K562 (cell line): ENCODE data around the gene PIGL. TPM values are rescaled to one million over a fixed set of nuclear protein-coding genes. Genes with fewer than 3 reads are reported as not detected.

Experiments
- CBFB ChIP-seq: sonication (generic); formaldehyde crosslinking; IDR thresholded peaks from 2 replicates; pipeline ENCODE4 v1.4.0; 2020; ENCODE audit warnings: mild to moderate bottlenecking, missing genetic modification reagents
- FOXA1 ChIP-seq: fragments of 450-650 bp; IDR thresholded peaks from 2 replicates; pipeline ENCODE4 v1.6.1; 2016; ENCODE audit warnings: mild to moderate bottlenecking, borderline replicate concordance
- GTF2E2 ChIP-seq: fragments of 200-800 bp; sonication (Bioruptor generic); IDR thresholded peaks from 2 replicates; pipeline ENCODE4 v1.6.1; 2016; ENCODE audit warnings: missing genetic modification characterization, missing compliant biosample characterization
- HDAC8 ChIP-seq: fragments of 450-650 bp; IDR thresholded peaks from 2 replicates; pipeline ENCODE4 v1.6.1; 2016; ENCODE audit warnings: mild to moderate bottlenecking, missing genetic modification characterization, moderate library complexity, missing compliant biosample characterization
- IFI16 ChIP-seq: fragments of 250-450 bp; sonication (Bioruptor Pico); IDR thresholded peaks from 2 replicates; pipeline ENCODE4 v2.1.2; 2022; ENCODE audit warnings: mild to moderate bottlenecking, inconsistent platforms
- MECOM ChIP-seq: fragments of 250-450 bp; sonication (Bioruptor Pico); IDR thresholded peaks from 2 replicates; pipeline ENCODE4 v1.8.0; 2022; ENCODE audit warnings: inconsistent platforms
- PHF8 ChIP-seq: fragments of 200-600 bp; sonication (generic); IDR thresholded peaks from 2 replicates; pipeline ENCODE4 v1.6.1; 2012; ENCODE audit warnings: mixed run types, mild to moderate bottlenecking, inconsistent platforms, low read length, moderate library complexity, borderline replicate concordance
- SETDB1 ChIP-seq: IDR thresholded peaks from one replicate; pipeline ENCODE4 v1.6.1; 2012; ENCODE audit warnings: low read length, control low read depth, inconsistent platforms
- SIN3A ChIP-seq, 2 experiments: fragments of 150-350 bp in 1 of 2; IDR thresholded peaks; 2 replicates each; pipeline ENCODE4 v1.6.1; 2011 to 2016; ENCODE audit warnings: borderline replicate concordance in 2 of 2, low read depth in 2 of 2, low read length in 2 of 2, mild to moderate bottlenecking in 2 of 2, moderate library complexity in 2 of 2; ENCODE audit not compliant: control insufficient read depth in 1 of 2
- SREBF1 ChIP-seq: fragments of 150-350 bp; IDR thresholded peaks from 2 replicates; pipeline ENCODE4 v1.6.1; 2014; ENCODE audit warnings: antibody characterized with exemption, low read depth, low read length, borderline replicate concordance
- STAT5B ChIP-seq: fragments of 250-450 bp; sonication (Bioruptor Pico); IDR thresholded peaks from 2 replicates; pipeline ENCODE4 v1.8.0; 2021; ENCODE audit warnings: mild to moderate bottlenecking, inconsistent platforms
- ZNF184 ChIP-seq: sonication (generic); formaldehyde crosslinking; IDR thresholded peaks from 2 replicates; pipeline ENCODE4 v1.5.0; 2020; ENCODE audit warnings: missing genetic modification reagents
- ZNF699 ChIP-seq: fragments of 250-450 bp; sonication (Bioruptor Pico); IDR thresholded peaks from 2 replicates; pipeline ENCODE4 v1.8.0; 2021; ENCODE audit warnings: mild to moderate bottlenecking, moderate library complexity; ENCODE audit not compliant: insufficient replicate concordance
- ZNF764 ChIP-seq: fragments of 250-450 bp; sonication (Bioruptor Pico); IDR thresholded peaks from 2 replicates; pipeline ENCODE4 v1.4.0; 2020; ENCODE audit warnings: low read depth, mild to moderate bottlenecking, moderate library complexity
- polyA plus RNA-seq, 8 experiments: library from polyadenylated mRNA; depleted of rRNA in 4 of 8; stranded (reverse) in 5 of 8; unstranded in 3 of 8; fragments of >200 nt; fragmentation: Nextera tagmentation in 2 of 8; fragmentation: Illumina TruSeq in 1 of 8; extraction: Ambion mirVana in 2 of 8; extraction: Trizol in 1 of 8; gene quantifications; 2 replicates each; pipeline versions ENCODE4 v1.2.1 to v1.2.3, GENCODE V29; 2011 to 2014; ENCODE audit warnings: inconsistent platforms in 1 of 8, missing spikeins in 1 of 8
- total RNA-seq, 7 experiments: library from RNA; depleted of rRNA in 6 of 7; stranded (reverse); fragments of >200 nt in 6 of 7; fragmentation: Illumina TruSeq in 2 of 7; extraction: Trizol in 2 of 7; gene quantifications; 2 replicates each; pipeline versions ENCODE4 v1.2.1 to v1.2.3, GENCODE V29; 2011 to 2021; ENCODE audit warnings: low replicate concordance in 1 of 7
- TF ChIP-seq, protein P1 (sequence below): fragments of 450-650 bp; formaldehyde crosslinking; conservative IDR thresholded peaks from 2 replicates; pipeline ENCODE4 v1.4.0; 2022; ENCODE audit warnings: mild to moderate bottlenecking, missing genetic modification characterization
- TF ChIP-seq, protein P2 (sequence below): fragments of 250-450 bp; sonication (Bioruptor Pico); IDR thresholded peaks from 2 replicates; pipeline ENCODE4 v1.5.0; 2021
- TF ChIP-seq, protein P3 (sequence below): sonication (generic); formaldehyde crosslinking; IDR thresholded peaks from 2 replicates; pipeline ENCODE4 v1.8.0; 2022; ENCODE audit warnings: mild to moderate bottlenecking, missing genetic modification reagents, borderline replicate concordance
- TF ChIP-seq, protein P4 (sequence below): IDR thresholded peaks from 2 replicates; pipeline ENCODE4 v1.6.1; 2011; ENCODE audit not compliant: insufficient read length; ENCODE audit errors: extremely low read depth
- TF ChIP-seq, protein P5 (sequence below): fragments of 250-450 bp; sonication (Bioruptor Pico); IDR thresholded peaks from 2 replicates; pipeline ENCODE4 v1.6.1; 2021; ENCODE audit warnings: mild to moderate bottlenecking

Gene PIGL
- total and polyA plus RNA-seq, 9 of the 15 experiments (the other 6 are each of a cell fraction or from before 2014, with no cell fraction given): 19.9 to 55.3 (median 29.6) TPM

DNA sequence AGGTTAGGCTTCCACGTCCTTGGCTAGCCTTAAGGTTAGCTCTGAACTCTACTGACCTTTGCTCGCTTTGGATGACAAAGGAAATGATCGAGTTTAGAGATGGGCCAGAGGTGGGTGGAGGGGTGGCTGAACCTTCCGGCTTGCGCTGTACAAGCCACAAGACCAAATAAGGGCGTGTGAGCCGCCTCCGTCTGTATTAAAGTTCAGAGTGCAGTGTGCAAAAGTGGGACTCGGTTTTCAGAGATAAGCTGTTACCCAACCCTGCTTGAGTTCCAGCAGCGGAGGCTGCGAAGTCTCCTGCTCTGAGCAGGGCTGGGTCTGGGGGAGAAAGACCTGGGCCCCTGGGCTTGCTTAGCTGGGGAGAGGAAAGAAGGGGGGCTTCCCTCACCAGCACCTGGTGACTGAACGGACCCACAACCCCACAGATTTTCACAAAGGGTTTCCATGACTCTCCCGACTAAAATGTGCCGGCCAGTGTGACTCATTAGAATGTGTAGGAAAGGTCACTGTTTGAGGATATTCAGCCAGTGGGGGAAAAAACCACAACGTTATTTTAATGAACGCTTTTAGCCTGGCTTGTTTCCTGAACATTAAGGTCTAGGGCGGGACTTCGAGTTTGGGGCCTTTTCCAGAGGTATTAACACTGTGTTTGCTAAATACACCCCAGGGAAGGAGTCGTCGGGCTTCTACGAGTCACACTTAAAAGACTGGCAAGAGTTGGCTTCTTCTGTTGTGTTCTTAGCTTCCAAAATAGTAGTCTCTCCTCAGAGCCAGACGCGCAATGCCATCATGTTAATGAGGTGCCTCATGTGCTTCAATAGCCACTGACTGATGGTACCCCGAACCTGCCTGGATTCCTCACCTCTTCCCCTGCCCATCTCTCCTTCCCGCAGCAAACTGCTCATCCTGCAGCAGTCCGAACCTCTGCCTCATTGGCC, 69.3 kb downstream of the PIGL start (continued):
- TF ChIP-seq HDAC8 (tag) (no peak), STAT5B (CRISPR knock-in tag) (no peak), ZNF764 (CRISPR knock-in tag) (no peak), ZNF184 (no peak), GTF2E2 (tag) (peak; percentile 82; the same call in 1 of the 2 replicates), CBFB (no peak), SIN3A (IDR thresholded peaks at IDR 0.05; ENCODE audit: borderline replicate concordance in 2 of 2, control insufficient read depth in 1 of 2, low read depth in 2 of 2, low read length in 2 of 2) (no peak), SREBF1 (no peak), ZNF699 (no peak), IFI16 (no peak), SETDB1 (no peak), PHF8 (peak; percentile 48; the same call in 1 of the 2 replicates), FOXA1 (no peak), MECOM (CRISPR knock-in tag) (no peak)
- TF ChIP-seq, protein P1, sequence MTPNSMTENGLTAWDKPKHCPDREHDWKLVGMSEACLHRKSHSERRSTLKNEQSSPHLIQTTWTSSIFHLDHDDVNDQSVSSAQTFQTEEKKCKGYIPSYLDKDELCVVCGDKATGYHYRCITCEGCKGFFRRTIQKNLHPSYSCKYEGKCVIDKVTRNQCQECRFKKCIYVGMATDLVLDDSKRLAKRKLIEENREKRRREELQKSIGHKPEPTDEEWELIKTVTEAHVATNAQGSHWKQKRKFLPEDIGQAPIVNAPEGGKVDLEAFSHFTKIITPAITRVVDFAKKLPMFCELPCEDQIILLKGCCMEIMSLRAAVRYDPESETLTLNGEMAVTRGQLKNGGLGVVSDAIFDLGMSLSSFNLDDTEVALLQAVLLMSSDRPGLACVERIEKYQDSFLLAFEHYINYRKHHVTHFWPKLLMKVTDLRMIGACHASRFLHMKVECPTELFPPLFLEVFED: no peak
- TF ChIP-seq, protein P2, sequence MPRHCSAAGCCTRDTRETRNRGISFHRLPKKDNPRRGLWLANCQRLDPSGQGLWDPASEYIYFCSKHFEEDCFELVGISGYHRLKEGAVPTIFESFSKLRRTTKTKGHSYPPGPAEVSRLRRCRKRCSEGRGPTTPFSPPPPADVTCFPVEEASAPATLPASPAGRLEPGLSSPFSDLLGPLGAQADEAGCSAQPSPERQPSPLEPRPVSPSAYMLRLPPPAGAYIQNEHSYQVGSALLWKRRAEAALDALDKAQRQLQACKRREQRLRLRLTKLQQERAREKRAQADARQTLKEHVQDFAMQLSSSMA (CRISPR knock-in tag): no peak
- TF ChIP-seq, protein P3, sequence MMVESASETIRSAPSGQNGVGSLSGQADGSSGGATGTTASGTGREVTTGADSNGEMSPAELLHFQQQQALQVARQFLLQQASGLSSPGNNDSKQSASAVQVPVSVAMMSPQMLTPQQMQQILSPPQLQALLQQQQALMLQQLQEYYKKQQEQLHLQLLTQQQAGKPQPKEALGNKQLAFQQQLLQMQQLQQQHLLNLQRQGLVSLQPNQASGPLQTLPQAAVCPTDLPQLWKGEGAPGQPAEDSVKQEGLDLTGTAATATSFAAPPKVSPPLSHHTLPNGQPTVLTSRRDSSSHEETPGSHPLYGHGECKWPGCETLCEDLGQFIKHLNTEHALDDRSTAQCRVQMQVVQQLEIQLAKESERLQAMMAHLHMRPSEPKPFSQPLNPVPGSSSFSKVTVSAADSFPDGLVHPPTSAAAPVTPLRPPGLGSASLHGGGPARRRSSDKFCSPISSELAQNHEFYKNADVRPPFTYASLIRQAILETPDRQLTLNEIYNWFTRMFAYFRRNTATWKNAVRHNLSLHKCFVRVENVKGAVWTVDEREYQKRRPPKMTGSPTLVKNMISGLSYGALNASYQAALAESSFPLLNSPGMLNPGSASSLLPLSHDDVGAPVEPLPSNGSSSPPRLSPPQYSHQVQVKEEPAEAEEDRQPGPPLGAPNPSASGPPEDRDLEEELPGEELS (CRISPR knock-in tag): no peak
- TF ChIP-seq, protein P4, sequence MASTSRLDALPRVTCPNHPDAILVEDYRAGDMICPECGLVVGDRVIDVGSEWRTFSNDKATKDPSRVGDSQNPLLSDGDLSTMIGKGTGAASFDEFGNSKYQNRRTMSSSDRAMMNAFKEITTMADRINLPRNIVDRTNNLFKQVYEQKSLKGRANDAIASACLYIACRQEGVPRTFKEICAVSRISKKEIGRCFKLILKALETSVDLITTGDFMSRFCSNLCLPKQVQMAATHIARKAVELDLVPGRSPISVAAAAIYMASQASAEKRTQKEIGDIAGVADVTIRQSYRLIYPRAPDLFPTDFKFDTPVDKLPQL: no peak
- TF ChIP-seq, protein P5, sequence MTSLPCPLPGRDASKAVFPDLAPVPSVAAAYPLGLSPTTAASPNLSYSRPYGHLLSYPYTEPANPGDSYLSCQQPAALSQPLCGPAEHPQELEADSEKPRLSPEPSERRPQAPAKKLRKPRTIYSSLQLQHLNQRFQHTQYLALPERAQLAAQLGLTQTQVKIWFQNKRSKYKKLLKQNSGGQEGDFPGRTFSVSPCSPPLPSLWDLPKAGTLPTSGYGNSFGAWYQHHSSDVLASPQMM (CRISPR knock-in tag): no peak
